ENCODE measurements around the gene MCRIP2. TPM values are rescaled to one million over a fixed set of nuclear protein-coding genes. Genes with fewer than 3 reads are reported as not detected.
A peak's percentile ranks its signal among the peaks of the same experiment; 100 is the strongest.

The MCRIP2 gene
- total and polyA plus RNA-seq, 9 of the 15 experiments (the other 6 are each of a cell fraction or from before 2014, with no cell fraction given), result 0.80 to 120 (median 35.2) TPM

DNA sequence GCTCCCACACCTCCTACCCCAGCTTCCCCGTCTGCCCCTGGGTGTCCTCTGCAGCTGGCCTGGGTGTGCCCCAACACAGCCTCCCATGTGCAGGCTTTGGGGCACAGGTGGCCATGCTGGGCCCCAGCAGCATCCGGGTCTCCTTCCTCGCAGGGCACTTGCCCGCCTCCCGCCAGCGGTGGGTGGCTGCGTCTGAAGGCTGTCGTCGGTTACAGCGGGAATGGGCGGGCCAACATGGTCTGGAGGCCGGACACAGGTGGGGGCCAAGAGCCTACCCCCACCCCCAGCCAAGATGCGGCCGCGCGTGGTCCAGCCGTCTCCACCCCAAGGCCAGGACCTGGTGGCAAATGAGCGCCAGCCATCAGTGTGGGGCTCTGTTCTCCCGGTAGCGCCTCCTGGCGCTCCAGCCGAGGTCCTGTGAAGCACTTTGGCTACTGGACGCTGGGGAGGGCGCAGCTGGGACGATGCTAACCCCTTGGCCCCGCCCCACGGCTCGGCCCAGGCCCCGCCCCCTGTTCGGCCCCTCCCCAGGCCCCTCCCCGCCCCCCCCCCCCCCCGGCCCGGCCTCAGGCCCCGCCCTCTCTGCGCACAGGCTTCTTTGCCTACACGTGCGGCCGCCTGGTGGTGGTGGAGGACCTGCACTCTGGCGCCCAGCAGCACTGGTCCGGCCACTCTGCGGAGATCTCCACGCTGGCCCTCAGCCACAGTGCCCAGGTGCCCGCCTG is 19.0 kb downstream of the MCRIP2 start (continued):
- TF ChIP-seq, protein P1, sequence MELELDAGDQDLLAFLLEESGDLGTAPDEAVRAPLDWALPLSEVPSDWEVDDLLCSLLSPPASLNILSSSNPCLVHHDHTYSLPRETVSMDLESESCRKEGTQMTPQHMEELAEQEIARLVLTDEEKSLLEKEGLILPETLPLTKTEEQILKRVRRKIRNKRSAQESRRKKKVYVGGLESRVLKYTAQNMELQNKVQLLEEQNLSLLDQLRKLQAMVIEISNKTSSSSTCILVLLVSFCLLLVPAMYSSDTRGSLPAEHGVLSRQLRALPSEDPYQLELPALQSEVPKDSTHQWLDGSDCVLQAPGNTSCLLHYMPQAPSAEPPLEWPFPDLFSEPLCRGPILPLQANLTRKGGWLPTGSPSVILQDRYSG (tag; conservative IDR thresholded peaks at IDR 0.05; ENCODE audit: low read depth), result no peak
- no peak for TF ChIP-seq BRCA1 (IDR thresholded peaks at IDR 0.05)
- no peak for TF ChIP-seq BRCA1 (CRISPR knock-in tag; IDR thresholded peaks at IDR 0.05)
- no peak for TF ChIP-seq CCAR2 (IDR thresholded peaks at IDR 0.05; ENCODE audit: low read depth, low read length)
- no peak for TF ChIP-seq HDAC6 (IDR thresholded peaks at IDR 0.05; ENCODE audit: low read depth, low read length)
- no peak for TF ChIP-seq PHF20 (IDR thresholded peaks at IDR 0.05; ENCODE audit: partially characterized antibody)
- TF ChIP-seq, protein P2, sequence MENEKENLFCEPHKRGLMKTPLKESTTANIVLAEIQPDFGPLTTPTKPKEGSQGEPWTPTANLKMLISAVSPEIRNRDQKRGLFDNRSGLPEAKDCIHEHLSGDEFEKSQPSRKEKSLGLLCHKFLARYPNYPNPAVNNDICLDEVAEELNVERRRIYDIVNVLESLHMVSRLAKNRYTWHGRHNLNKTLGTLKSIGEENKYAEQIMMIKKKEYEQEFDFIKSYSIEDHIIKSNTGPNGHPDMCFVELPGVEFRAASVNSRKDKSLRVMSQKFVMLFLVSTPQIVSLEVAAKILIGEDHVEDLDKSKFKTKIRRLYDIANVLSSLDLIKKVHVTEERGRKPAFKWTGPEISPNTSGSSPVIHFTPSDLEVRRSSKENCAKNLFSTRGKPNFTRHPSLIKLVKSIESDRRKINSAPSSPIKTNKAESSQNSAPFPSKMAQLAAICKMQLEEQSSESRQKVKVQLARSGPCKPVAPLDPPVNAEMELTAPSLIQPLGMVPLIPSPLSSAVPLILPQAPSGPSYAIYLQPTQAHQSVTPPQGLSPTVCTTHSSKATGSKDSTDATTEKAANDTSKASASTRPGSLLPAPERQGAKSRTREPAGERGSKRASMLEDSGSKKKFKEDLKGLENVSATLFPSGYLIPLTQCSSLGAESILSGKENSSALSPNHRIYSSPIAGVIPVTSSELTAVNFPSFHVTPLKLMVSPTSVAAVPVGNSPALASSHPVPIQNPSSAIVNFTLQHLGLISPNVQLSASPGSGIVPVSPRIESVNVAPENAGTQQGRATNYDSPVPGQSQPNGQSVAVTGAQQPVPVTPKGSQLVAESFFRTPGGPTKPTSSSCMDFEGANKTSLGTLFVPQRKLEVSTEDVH (IDR thresholded peaks at IDR 0.05; ENCODE audit: low read depth, partially characterized antibody), result no peak
- TF ChIP-seq KHSRP (IDR thresholded peaks at IDR 0.05), result no peak
- TF ChIP-seq SLC30A9 (CRISPR knock-in tag; IDR thresholded peaks at IDR 0.05), result no peak
- no peak for TF ChIP-seq ZNF589 (CRISPR knock-in tag; IDR thresholded peaks at IDR 0.05; ENCODE audit: low read depth)
- peak; percentile 82; the same call in 1 of the 2 replicates for TF ChIP-seq HDGF (IDR thresholded peaks at IDR 0.05)
- TF ChIP-seq, protein P3, sequence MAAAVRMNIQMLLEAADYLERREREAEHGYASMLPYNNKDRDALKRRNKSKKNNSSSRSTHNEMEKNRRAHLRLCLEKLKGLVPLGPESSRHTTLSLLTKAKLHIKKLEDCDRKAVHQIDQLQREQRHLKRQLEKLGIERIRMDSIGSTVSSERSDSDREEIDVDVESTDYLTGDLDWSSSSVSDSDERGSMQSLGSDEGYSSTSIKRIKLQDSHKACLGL (CRISPR knock-in tag; IDR thresholded peaks at IDR 0.05; ENCODE audit: borderline replicate concordance, poor library complexity, severe bottlenecking), result no peak
- TF ChIP-seq ZNF699 (CRISPR knock-in tag; IDR thresholded peaks at IDR 0.05; ENCODE audit: insufficient replicate concordance), result no peak
- TF ChIP-seq TBP (optimal IDR thresholded peaks at IDR 0.05; ENCODE audit: low read depth, low read length), result peak; percentile 73
- TF ChIP-seq ZC3H11A (IDR thresholded peaks at IDR 0.05; ENCODE audit: low read depth, low read length), result no peak
- TF ChIP-seq JUN (IDR thresholded peaks at IDR 0.05; ENCODE audit: borderline replicate concordance, low read depth, low read length), result no peak; the same call in 1 of the 2 replicates
- no peak for TF ChIP-seq JUN (CRISPR knock-in tag; IDR thresholded peaks at IDR 0.05; ENCODE audit: borderline replicate concordance)
- no peak for TF ChIP-seq SRSF7 (optimal IDR thresholded peaks at IDR 0.05; ENCODE audit: low read depth, low read length)
- TF ChIP-seq PURB (CRISPR knock-in tag; IDR thresholded peaks at IDR 0.05; ENCODE audit: low read depth), result no peak
- TF ChIP-seq TCF3 (CRISPR knock-in tag; IDR thresholded peaks at IDR 0.05), result no peak
- TF ChIP-seq ZNF707 (CRISPR knock-in tag; conservative IDR thresholded peaks at IDR 0.05), result no peak
- no peak for TF ChIP-seq ZBED1 (IDR thresholded peaks at IDR 0.05)
- no peak for TF ChIP-seq SRSF9 (IDR thresholded peaks at IDR 0.05; ENCODE audit: borderline replicate concordance, low read depth, low read length)
- no peak for TF ChIP-seq RBM15 (IDR thresholded peaks at IDR 0.05; ENCODE audit: insufficient read depth, low read length)
- TF ChIP-seq SMARCE1 (IDR thresholded peaks at IDR 0.05), result no peak
- 0 out of 2 replicates have a peak, but pooled peaks have one; percentile 28 for TF ChIP-seq ZBTB7A (IDR thresholded peaks at IDR 0.05; ENCODE audit: borderline replicate concordance, control insufficient read depth, low read depth, low read length)
- TF ChIP-seq WHSC1 (IDR thresholded peaks at IDR 0.05; ENCODE audit: low read length), result no peak
